ENCODE results near the gene ZP1.

DNA sequence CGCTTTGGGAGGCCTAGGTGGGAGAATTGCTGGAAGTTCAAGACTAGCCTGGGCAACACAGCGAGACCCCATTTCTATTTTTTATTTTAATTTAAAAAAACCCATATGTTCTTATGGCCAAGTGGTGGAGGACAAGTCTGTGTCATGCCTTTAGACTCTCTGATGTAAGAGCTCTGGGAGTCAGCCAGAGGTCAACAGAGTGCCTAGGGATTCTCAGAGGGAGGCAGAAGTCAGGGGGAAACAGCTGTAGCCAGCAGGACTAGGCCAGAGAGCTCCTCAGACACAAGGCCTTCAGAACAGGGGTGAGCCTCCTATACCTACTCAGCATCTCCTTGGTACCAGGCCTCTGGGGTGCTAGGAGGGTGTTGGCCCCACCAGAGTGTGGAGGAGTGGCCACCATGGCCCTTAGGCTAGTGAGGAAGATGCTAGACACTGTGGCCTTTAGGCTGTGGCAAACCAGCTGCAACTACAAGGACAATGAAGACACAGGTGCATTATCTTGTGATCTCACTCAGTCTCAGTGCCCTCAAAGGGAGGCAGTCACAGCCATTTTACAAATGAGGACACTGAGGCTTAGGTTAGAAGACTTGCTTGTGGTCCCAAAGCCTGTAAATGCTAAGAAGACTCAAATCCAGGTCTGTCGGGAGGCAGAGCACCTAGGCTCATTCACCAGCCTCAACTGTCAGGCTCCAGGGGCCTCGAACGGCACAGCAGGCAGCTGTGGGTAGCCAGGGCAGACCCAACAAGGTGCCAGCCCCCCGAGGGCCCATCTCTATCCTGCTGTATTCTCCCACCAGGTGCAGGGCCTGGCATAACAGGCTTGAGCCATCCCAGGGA is 5.0 kb downstream of the ZP1 start:
- no peak for TF ChIP-seq CTCF (IDR thresholded peaks at IDR 0.05)
- no peak for TF ChIP-seq ZFX (IDR thresholded peaks at IDR 0.05; ENCODE audit: borderline replicate concordance)

Measured in 22Rv1 (cell line).